Fibroblast of skin of abdomen (primary cell): ENCODE results near the gene CT45A10. TPM values are rescaled to one million over a fixed set of nuclear protein-coding genes. Genes with fewer than 3 reads are reported as not detected.
"Not testable (repeated sequence)": the region's sequence is repeated elsewhere in the genome, so short reads cannot be mapped to it uniquely, and the experiment has no call there.

Experiments
- DNase-seq: peaks from one replicate; pipeline ENCODE4 v3.0.0-alpha.2; 2013
- polyA plus RNA-seq, 2 experiments: library from polyadenylated mRNA; unstranded; fragments of 120-200 nt; gene quantifications; one replicate each; pipeline ENCODE4 v1.2.1, GENCODE V29; 2013; ENCODE audit not compliant: insufficient read length in 2 of 2

The CT45A10 gene, protein sequence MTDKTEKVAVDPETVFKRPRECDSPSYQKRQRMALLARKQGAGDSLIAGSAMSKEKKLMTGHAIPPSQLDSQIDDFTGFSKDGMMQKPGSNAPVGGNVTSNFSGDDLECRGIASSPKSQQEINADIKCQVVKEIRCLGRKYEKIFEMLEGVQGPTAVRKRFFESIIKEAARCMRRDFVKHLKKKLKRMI
- polyA plus RNA-seq (2013, experiment 1 of 2; ENCODE audit: insufficient read length) = not detected
- not detected for polyA plus RNA-seq (2013, experiment 2 of 2; ENCODE audit: insufficient read length)

DNA sequence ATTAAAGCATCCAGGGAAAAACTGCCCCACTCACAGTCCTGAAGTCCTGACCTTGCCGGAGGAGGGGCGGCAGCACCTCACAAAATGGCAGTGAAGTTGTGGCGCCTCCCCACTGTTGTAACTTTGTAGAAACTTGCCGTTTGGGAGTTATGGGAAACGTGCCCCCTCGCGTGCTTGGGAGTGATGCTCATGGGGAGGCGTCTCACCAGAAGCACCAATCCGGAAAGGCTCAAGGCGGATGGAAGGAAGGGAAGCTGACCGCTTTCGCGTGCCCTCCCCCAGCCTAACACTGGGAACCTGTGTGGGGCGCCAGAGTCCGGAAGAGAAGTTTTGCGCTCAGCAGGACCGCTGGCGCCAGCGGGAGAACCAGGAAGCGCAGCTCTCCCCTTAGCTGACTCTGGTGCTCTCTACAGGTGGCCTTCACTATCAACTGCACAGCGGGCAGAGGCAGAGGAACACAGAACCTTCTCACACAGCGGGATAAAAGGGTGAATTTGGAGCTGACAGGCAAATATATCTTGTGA lies at the start of gene CT45A10, which contains the start of gene SAGE1:
Gene CT45A10 (minus strand): TSS at position 151 of the 524 bp plus-strand sequence. CDS start 8,100 bp downstream, outside the sequence.
Gene SAGE1 (plus strand): TSS at position 423 of the 524 bp plus-strand sequence. CDS start 2,527 bp downstream, outside the sequence.
- DNase-seq = no peak

DNA sequence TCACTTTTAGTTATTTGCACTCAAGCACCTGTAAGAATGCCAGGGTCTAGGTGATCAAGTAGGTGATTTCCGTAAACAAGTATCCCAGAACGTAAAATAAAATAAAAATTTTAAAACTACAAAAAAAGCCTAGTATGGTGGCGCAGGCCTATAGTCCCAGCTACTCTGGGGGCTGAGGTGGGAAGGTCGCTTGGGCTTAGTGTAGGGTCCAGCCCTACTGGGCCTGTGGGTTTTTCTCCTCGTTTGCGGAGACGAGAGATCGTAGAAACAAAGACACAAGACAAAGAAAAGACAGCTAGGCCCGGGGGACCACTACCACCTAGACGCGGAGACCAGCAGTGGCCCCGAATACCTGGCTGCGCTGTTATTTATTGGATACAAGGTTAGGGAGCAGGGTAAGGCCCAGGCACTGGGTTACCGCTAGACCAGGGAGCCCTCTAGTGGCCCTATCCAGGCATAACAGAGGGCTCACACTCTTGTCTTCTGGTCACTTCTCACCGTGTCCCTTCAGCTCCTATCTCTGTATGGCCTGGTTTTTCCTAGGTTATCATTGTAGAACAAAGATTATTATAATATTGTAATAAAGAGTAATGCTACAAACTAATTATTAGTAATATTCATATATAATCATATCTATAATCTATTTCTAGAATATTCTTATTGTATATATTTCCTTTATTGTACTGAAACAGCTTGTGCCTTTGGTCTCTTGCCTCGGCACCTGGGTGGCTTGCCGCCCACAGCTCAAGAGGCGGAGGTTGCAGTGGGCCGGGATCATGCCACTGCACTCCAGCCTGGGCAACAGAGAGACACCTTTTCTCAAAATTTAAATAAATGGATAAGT lies 38.6 kb upstream of the CT45A10 start:
- DNase-seq = peak; percentile 6

DNA sequence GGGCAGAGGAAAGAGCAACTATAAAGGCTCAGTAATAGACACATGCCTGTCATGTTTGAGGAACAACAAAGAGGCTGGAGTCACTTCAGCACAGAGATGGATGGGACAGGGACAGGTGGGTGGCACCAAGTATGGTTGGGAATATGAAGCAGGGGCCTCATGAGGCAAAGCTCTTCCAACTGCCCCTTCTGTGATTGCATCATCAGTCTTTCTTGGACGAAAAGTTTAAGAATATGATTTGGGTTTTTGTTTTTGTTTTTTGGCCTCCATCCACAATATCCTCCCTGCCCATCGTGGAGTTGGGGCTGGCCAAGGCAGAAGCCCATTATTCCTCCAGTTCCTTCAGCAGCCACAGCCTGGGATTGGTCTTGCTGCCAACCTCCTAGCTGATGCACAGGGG lies 34.7 kb upstream of the CT45A10 start:
- no peak for DNase-seq

DNA sequence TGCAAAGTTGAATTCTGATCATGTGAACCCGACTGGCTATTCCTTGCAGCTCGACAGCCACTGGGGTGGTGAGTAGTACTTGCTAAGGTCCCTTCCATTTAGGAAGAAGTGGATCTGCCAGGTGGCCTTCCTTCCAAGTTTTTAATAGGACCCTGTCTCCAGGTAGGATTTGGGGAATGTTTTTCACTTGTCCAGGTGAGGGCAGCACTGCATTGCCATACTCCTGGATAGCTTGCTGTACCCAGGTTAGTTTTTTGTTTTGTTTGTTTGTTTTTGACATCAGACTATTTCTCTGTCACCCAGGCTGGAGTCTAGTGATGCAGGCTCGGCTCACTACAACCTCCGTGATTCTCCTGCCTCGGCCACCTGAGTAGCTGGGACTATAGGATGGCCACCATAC lies 30.1 kb upstream of the CT45A10 start:
- no peak for DNase-seq

DNA sequence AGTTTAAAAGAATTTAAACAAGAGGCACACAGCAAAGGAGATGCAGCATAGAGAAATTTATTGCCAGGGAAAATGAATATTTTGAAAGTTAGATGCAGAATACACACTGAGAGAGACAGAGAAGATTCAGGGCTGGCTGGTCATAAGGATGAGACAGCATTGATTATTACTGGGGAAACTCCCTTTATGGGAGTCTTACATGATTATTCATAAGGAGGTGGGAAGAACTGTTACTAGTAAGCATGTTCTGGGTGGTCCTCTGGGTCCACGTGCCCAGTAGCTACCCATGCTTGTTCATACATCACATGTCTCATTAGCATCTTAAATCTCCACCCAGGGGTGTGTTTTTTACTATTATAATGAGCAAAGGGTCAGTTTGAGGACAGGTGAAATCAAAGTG lies 27.3 kb upstream of the CT45A10 start:
- not testable (repeated sequence) for DNase-seq

DNA sequence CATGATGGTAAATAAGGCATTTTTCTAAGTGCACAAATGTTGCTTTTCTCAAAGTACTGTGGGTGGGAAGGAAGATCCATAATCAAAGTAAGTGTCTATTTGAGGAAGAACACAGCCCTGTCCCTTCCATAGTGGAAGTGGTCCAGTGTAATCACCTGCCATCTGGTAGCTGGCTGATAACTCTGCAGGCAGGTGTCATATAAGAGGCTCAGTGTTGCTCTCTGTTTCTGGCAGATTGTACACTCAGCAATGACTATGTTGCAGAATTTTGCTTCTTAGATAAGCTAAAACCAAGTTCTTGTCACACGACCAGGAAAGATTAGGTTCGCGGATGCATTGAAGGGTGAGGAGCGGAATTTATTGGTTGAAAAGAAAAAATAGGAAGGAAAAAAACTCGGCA lies 21.2 kb upstream of the CT45A10 start:
- DNase-seq = no peak

DNA sequence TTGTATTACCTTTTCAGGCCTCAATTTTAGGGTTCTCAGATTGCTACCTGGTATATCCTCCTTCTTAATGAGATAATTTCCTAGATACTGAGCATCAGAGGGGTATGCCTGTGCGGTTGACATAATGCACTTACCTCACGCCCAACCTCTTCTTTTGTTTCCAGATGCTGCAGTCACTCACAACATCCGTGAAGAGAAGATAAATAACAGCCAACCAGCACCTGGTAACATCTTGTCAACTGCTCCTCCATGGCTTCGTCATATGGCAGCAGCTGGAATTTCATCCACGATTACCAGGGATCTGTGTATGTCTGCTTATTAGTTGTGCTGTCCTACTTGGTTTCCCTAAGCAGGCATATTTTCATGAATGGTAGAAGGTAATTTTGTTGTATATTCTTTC lies 17.0 kb upstream of the CT45A10 start:
- DNase-seq = no peak

DNA sequence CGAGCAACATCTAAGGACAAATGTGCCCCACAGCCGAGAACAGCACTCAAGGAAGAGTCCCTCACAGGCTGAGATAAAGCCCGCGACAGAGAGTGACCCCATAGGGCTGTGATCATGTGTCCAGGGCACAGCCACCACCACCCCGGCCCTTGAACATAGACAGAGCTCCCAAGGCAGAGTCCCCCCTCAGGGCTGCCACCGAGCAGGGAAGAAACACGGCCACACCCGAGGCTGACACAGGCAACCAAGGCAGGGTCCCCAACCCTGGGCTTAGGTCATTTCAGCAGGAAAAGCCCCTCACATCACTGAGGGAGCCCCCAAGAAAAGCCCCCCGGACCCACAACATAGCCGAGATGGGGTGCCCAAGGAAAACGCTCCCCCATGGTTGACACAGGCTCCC lies 463 bp downstream of the CT45A10 start:
- no peak for DNase-seq

DNA sequence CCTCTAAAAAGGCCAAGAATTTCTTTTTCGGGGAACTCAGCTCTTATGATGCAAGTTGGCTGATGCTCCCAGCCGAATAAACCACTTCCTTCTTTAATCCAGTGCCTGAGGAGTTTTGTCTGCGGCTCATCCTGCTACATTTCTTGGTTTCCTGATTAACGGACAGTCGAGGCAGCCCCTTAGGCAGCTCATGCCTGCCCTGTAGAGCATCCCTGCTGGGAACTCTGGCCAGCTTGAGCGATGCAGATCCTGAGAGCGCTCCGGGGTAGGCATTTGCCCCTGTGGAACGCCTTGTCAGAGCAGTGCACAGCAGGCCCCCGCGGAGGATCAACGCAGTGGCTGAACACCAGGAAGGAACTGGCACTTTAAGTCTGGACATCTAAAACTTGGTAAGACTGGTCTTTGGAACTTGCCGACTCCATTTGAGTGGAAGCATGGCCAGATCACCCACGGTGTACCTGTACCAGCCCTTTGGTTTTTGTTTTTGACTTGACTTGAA lies 3.1 kb downstream of the CT45A10 start:
- DNase-seq = no peak

DNA sequence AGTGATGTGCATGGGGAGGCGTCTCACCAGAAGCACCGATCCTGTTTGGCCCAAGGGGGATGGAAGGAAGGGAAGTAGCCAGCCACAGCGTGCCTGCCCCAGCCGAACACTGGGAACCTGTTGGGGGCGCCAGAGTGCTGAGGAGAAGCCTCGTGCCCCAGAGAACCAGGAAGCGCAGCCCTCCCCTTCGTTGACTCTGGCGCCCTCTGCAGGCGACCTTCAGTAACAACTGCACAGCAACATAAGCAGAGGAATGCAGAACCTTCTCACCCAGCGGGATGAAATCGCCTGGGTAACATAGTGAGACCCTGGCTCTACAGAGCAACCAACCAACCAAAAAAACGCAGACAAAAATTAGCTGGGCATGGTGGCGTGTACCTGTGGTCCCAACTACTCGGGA lies 4.3 kb downstream of the CT45A10 start:
- not testable (repeated sequence) for DNase-seq

DNA sequence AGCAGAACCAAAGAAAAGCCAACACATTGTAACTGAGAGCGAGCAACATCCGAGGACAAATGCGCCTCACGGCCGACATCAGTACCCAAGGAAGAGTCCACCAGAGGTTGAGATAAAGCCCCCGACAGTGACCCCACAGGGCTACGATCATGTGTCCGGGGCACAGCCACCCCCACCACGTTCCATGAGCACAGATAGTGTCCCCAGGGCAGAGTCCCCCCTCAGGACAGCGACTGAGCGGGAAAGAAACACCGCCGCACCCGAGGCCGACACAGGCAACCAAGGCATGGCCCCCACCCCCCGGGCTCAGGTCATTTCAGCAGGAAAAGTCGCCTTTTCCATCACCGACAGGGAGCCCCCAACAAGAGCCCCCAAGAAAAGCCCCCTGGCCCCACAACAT lies 5.0 kb downstream of the CT45A10 start:
- not testable (repeated sequence) for DNase-seq

DNA sequence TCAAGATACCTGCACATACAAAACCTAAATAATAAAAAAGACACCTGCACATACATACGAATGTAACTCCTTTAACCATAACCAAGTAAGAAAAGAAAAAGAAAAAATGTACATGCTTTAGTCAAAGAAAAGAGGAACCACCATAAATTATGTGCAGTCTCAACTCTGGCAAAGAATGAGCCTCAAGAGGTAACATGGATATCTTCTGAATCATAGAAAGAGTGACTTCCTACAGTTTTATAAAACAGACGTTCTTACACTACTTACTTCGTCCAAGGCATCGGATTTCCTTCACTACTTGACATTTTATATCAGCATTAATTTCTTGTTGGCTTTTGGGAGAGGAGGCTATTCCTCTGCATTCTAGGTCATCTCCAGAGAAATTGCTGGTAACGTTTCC lies 10.5 kb downstream of the CT45A10 start:
- DNase-seq = not testable (repeated sequence)

DNA sequence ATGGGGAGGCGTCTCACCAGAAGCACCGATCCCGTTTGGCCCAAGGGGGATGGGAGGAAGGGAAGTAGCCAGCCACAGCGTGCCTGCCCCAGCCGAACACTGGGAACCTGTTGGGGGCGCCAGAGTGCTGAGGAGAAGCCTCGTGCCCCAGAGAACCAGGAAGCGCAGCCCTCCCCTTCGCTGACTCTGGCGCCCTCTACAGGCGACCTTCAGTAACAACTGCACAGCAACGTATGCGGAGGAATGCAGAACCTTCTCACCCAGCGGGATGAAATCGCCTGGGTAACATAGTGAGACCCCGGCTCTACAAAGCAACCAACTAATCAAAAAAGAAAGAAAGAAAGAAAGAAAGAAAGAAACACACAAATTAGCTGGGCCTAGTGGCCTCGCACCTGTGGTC lies 21.5 kb downstream of the CT45A10 start, which contains the start of gene CT45A9:
Gene CT45A9 (minus strand): TSS at position 101 of the 400 bp plus-strand sequence. CDS start 3,751 bp downstream, outside the sequence.
- not testable (repeated sequence) for DNase-seq

DNA sequence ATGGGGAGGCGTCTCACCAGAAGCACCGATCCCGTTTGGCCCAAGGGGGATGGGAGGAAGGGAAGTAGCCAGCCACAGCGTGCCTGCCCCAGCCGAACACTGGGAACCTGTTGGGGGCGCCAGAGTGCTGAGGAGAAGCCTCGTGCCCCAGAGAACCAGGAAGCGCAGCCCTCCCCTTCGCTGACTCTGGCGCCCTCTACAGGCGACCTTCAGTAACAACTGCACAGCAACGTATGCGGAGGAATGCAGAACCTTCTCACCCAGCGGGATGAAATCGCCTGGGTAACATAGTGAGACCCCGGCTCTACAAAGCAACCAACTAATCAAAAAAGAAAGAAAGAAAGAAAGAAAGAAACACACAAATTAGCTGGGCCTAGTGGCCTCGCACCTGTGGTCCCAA lies 38.8 kb downstream of the CT45A10 start, which contains the start of gene CT45A8:
Gene CT45A8 (minus strand): TSS at position 101 of the 400 bp plus-strand sequence. CDS start 3,755 bp downstream, outside the sequence.
- DNase-seq = not testable (repeated sequence)

DNA sequence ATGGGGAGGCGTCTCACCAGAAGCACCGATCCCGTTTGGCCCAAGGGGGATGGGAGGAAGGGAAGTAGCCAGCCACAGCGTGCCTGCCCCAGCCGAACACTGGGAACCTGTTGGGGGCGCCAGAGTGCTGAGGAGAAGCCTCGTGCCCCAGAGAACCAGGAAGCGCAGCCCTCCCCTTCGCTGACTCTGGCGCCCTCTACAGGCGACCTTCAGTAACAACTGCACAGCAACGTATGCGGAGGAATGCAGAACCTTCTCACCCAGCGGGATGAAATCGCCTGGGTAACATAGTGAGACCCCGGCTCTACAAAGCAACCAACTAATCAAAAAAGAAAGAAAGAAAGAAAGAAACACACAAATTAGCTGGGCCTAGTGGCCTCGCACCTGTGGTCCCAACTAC lies 56.1 kb downstream of the CT45A10 start, which contains the start of gene CT45A7:
Gene CT45A7 (minus strand): TSS at position 101 of the 400 bp plus-strand sequence. CDS start 3,747 bp downstream, outside the sequence.
- not testable (repeated sequence) for DNase-seq
